B cell (primary cell): Measurements from ENCODE around the gene THRB. TPM values are rescaled to one million over a fixed set of nuclear protein-coding genes. Genes with fewer than 3 reads are reported as not detected.

Source experiments
- ATAC-seq: fragments of 200-7000 bp; cut with Tn5 transposase; one replicate; pipeline ENCODE4 v1.10.0; 2021; ENCODE audit warnings: low read depth, mild to moderate bottlenecking, moderate number of reproducible peaks, moderate library complexity
- CTCF ChIA-PET: fragments of 350-600 bp; sonication (Branson Sonifier 250); formaldehyde crosslinking; loops from one replicate; lab custom pipeline; 2021; ENCODE audit warnings: antibody characterized with exemption, inconsistent platforms; lab: Charles Lee
- POLR2A ChIA-PET: fragments of 350-600 bp; sonication (Branson Sonifier 250); formaldehyde crosslinking; loops from one replicate; lab custom pipeline; 2021; ENCODE audit warnings: antibody characterized with exemption; lab: Charles Lee
- DNase-seq: peaks from one replicate; pipeline ENCODE4 v3.0.0; 2013
- H2AFZ ChIP-seq: 2 replicates; pipeline ENCODE4 v1.6.1; 2012; ENCODE audit warnings: mild to moderate bottlenecking, low read depth, low read length; ENCODE audit not compliant: insufficient read depth, poor library complexity, severe bottlenecking
- H3K27ac ChIP-seq, 2 donors: 1 replicate in 1 of 2; 2 replicates in 1 of 2; pipeline ENCODE4 v1.5.1; 2012 to 2013; ENCODE audit warnings: low read length in 2 of 2, mild to moderate bottlenecking in 2 of 2, moderate library complexity in 1 of 2
- H3K27me3 ChIP-seq, 4 experiments: fragments of 200-600 bp in 1 of 4; sonication (generic) in 1 of 4; replicated peaks in 1 of 4; 1 replicate in 2 of 4; 2 replicates in 2 of 4; pipeline versions ENCODE4 v1.6.1 to v1.7.0; 2013 to 2016; ENCODE audit warnings: low read length in 3 of 4, mild to moderate bottlenecking in 2 of 4, mixed read lengths in 1 of 4, moderate library complexity in 1 of 4; ENCODE audit not compliant: insufficient read depth in 4 of 4, control insufficient read depth in 3 of 4; ENCODE audit errors: control extremely low read depth in 1 of 4
- H3K36me3 ChIP-seq, 2 experiments: replicated peaks in 1 of 2; 1 replicate in 1 of 2; 2 replicates in 1 of 2; pipeline versions ENCODE4 v1.6.1 to v1.7.1; 2013; ENCODE audit warnings: low read length in 1 of 2; ENCODE audit not compliant: insufficient read depth in 2 of 2, control insufficient read depth in 1 of 2; ENCODE audit errors: control extremely low read depth in 1 of 2, extremely low read depth in 1 of 2
- H3K4me1 ChIP-seq, 2 donors: fragments of 200-600 bp in 1 of 2; sonication (generic) in 1 of 2; 1 replicate in 1 of 2; 2 replicates in 1 of 2; pipeline versions ENCODE4 v1.5.1 to v1.6.1; 2013 to 2017; ENCODE audit warnings: low read length in 2 of 2; ENCODE audit not compliant: control insufficient read depth in 2 of 2, insufficient read depth in 2 of 2
- H3K4me2 ChIP-seq: replicated peaks from 2 replicates; pipeline ENCODE3; 2012; ENCODE audit warnings: mild to moderate bottlenecking, low read depth, low read length; ENCODE audit not compliant: poor library complexity, severe bottlenecking
- H3K4me3 ChIP-seq, 5 experiments: fragments of 200-600 bp in 1 of 5; sonication (generic) in 1 of 5; 1 replicate in 3 of 5; 2 replicates in 2 of 5; pipeline versions ENCODE4 v1.5.1 to v1.7.0; 2011 to 2016; ENCODE audit warnings: low read length in 4 of 5, mild to moderate bottlenecking in 4 of 5, low read depth in 2 of 5, control low read depth in 1 of 5, moderate library complexity in 1 of 5; ENCODE audit not compliant: insufficient read depth in 1 of 5; ENCODE audit errors: control extremely low read depth in 1 of 5, extremely low read depth in 1 of 5
- H3K79me2 ChIP-seq: fragments of 200-600 bp; sonication (generic); one replicate; pipeline ENCODE4 v1.6.0; 2016; ENCODE audit warnings: low read length; ENCODE audit not compliant: control insufficient read depth, insufficient read depth
- H3K9ac ChIP-seq: fragments of 200-600 bp; sonication (generic); 2 replicates; pipeline ENCODE4 v1.6.1; 2017; ENCODE audit warnings: mild to moderate bottlenecking, low read length, moderate library complexity
- H3K9me3 ChIP-seq, 3 donors: one replicate each; pipeline versions ENCODE4 v1.6.1 to v1.7.1; 2013; ENCODE audit warnings: low read length in 2 of 3; ENCODE audit not compliant: control insufficient read depth in 2 of 3, insufficient read depth in 1 of 3; ENCODE audit errors: control extremely low read depth in 1 of 3
- H4K20me1 ChIP-seq: 2 replicates; pipeline ENCODE4 v1.6.0; 2012; ENCODE audit warnings: mild to moderate bottlenecking, low read length; ENCODE audit not compliant: insufficient read depth, control insufficient read depth, poor library complexity, severe bottlenecking
- H3K27ac Mint-ChIP-seq: one replicate; pipeline ENCODE4 v1.8.0; 2021; ENCODE audit warnings: mixed read lengths
- H3K27me3 Mint-ChIP-seq: one replicate; pipeline ENCODE4 v1.8.0; 2021; ENCODE audit warnings: mixed read lengths
- H3K4me1 Mint-ChIP-seq: one replicate; pipeline ENCODE4 v1.8.0; 2021; ENCODE audit warnings: mixed read lengths
- H3K4me3 Mint-ChIP-seq: one replicate; pipeline ENCODE4 v1.8.0; 2021; ENCODE audit warnings: mixed read lengths
- H3K9me3 Mint-ChIP-seq: one replicate; pipeline ENCODE4 v1.8.0; 2022; ENCODE audit warnings: mixed read lengths; ENCODE audit not compliant: insufficient read depth
- EZH2 ChIP-seq: IDR thresholded peaks from 2 replicates; pipeline ENCODE4 v1.6.1; 2012; ENCODE audit warnings: borderline replicate concordance, low read depth, mild to moderate bottlenecking, moderate library complexity, low read length; ENCODE audit not compliant: insufficient read depth, poor library complexity, severe bottlenecking
- WGBS: methylation state at CpG from one replicate; pipeline ENCODE4 v1.1.5; 2013; ENCODE audit warnings: missing lambda C conversion rate; ENCODE audit not compliant: insufficient coverage; 5-methylcytosine and 5-hydroxymethylcytosine counted together
- intact Hi-C: fragments of 100-400 bp; cut with micrococcal nuclease; formaldehyde crosslinking; loops from one replicate; pipeline ENCODE4 v1.10.0; 2022
- polyA plus RNA-seq: library from polyadenylated mRNA; depleted of rRNA; stranded (reverse); fragments of >200 nt; gene quantifications from 2 replicates; pipeline ENCODE4 v1.2.3, GENCODE V29; 2012
- total RNA-seq, 2 donors: library from RNA; stranded (reverse); fragments of 120-200 nt in 1 of 2; gene quantifications; 1 replicate in 1 of 2; 2 replicates in 1 of 2; pipeline versions ENCODE4 v1.2.3 to v1.2.4, GENCODE V29; 2013 to 2022
- TF ChIP-seq, protein P1 (sequence below): fragments of 200-600 bp; IDR thresholded peaks from one replicate; pipeline ENCODE4 v1.8.0; 2022; ENCODE audit warnings: antibody characterized with exemption, mild to moderate bottlenecking

Gene THRB
- total and polyA plus RNA-seq, 2 donors (not counting 1 experiment from before 2014, with no cell fraction given) = 0.86 to 1.8 TPM

DNA sequence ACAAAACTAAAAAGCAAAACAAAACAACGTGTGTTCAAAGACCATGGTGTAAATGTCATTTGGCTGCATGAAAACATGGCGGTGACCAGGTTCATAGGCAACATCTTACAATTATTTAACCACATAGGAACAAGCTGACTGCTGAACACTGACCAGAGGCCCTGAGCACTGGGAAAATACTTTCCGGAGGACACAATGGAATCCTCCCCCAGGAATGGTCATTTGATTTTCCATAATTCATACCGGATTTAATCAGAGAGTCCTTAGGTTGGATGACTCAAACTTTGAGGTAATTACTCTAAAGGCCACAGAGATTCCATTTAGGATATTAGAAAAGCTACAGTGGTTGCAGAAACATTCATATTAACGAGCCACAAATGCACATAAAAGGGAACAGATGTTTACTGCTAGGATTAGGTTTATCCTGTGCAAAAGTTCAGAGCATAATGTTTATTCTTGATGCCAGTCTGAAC lies 294.8 kb downstream of the THRB start:
- Mint-ChIP-seq H3K4me3 (no peak overlapping the region), H3K4me1 (no peaks in the 10 kb centered on the region), H3K27ac (no peak overlapping the region), H3K9me3 (no peaks in the 10 kb centered on the region), H3K27me3 (peaks cover 12% of the 10 kb centered on the region)
- TF ChIP-seq, protein P1, sequence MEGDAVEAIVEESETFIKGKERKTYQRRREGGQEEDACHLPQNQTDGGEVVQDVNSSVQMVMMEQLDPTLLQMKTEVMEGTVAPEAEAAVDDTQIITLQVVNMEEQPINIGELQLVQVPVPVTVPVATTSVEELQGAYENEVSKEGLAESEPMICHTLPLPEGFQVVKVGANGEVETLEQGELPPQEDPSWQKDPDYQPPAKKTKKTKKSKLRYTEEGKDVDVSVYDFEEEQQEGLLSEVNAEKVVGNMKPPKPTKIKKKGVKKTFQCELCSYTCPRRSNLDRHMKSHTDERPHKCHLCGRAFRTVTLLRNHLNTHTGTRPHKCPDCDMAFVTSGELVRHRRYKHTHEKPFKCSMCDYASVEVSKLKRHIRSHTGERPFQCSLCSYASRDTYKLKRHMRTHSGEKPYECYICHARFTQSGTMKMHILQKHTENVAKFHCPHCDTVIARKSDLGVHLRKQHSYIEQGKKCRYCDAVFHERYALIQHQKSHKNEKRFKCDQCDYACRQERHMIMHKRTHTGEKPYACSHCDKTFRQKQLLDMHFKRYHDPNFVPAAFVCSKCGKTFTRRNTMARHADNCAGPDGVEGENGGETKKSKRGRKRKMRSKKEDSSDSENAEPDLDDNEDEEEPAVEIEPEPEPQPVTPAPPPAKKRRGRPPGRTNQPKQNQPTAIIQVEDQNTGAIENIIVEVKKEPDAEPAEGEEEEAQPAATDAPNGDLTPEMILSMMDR = no peak
- TF ChIP-seq EZH2 = no peak
- no peak overlapping the region for H3K9ac ChIP-seq
- H4K20me1 ChIP-seq = no peaks in the 10 kb centered on the region
- POLR2A ChIA-PET = no interaction called here
- H3K79me2 ChIP-seq = no peaks in the 10 kb centered on the region
- H3K4me1 ChIP-seq = no peaks in the 10 kb centered on the region
- intact Hi-C loops = no loop called here
- H3K4me2 ChIP-seq = no peak overlapping the region
- ATAC-seq (no peak), DNase-seq (no peak)
- H2AFZ ChIP-seq = no peak overlapping the region
- H3K9me3 ChIP-seq = peaks cover 0 to 8% (median 0%) of the 10 kb centered on the region in 3 donors
- H3K4me3 ChIP-seq = no peak overlapping the region
- no peaks in the 10 kb centered on the region for H3K36me3 ChIP-seq
- H3K27ac ChIP-seq = no peak overlapping the region
- 96% methylated on average over 3 of the region's 5 CpGs for WGBS
- CTCF ChIA-PET = no interaction called here
- H3K27me3 ChIP-seq = no peaks in the 10 kb centered on the region

DNA sequence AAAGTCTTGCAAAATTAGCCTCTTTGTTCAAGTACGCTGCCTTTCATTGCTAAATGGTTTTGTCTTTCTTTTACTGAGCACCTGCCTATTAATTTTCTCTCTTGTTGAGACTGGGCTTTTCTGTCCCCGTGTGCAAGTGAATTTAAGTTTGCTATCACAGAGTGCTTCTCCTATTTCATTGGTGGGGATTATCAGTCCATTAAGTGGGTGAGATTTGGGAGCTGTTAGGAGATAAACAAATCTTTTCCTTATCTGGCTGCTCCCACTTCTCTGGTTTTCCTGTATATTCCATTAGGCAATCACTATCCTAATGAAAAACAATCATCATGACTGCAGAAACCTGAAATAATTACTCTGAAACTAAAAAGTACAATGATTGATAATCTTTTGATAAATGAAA lies 295.4 kb downstream of the THRB start:
- Histone ChIP-seq H3K9me3 (peaks cover 0 to 8% (median 0%) of the 10 kb centered on the region in 3 donors), H3K4me1 (no peaks in the 10 kb centered on the region), H3K27ac (no peak overlapping the region), H4K20me1 (no peaks in the 10 kb centered on the region), H3K4me3 (no peak overlapping the region), H3K27me3 (no peaks in the 10 kb centered on the region), H3K36me3 (no peaks in the 10 kb centered on the region), H3K9ac (no peak overlapping the region), H3K79me2 (no peaks in the 10 kb centered on the region), H2AFZ (no peak overlapping the region), H3K4me2 (no peak overlapping the region)
- H3K4me3 Mint-ChIP-seq = no peak overlapping the region
- peaks cover 12% of the 10 kb centered on the region for H3K27me3 Mint-ChIP-seq
- DNase-seq (no peak), ATAC-seq (no peak)
- no peaks in the 10 kb centered on the region for H3K4me1 Mint-ChIP-seq
- ChIA-PET CTCF (interaction anchor here (0.5 kb wide), 1 partner anchor 16 kb away, joined by 4 read pairs; no protein-coding TSS in a partner anchor), POLR2A (no interaction called here)
- H3K9me3 Mint-ChIP-seq = no peaks in the 10 kb centered on the region
- intact Hi-C loops = no loop called here
- no peak overlapping the region for H3K27ac Mint-ChIP-seq
- TF ChIP-seq, protein P1 = no peak
- TF ChIP-seq EZH2 = no peak
- WGBS = no CpG with 5 or more reads among the region's 2 CpGs
